ENCODE data around the gene RNF183.
"Not testable (repeated sequence)": the region's sequence is repeated elsewhere in the genome, so short reads cannot be mapped to it uniquely, and the experiment has no call there.

The RNF183 gene

GRCh38 chr9:113274474-113275156, 28.6 kb downstream of the RNF183 start:
- DNase-seq (ENCODE audit: low read depth in 2 of 2): no peak

- DNase-seq (ENCODE audit: low read depth in 2 of 2): no peak
Measured at GRCh38 chr9:113269871-113270270, 33.3 kb downstream of the RNF183 start.

- no peak for DNase-seq (ENCODE audit: low read depth in 2 of 2)
Measured at GRCh38 chr9:113269355-113269754, 33.8 kb downstream of the RNF183 start.

- DNase-seq (ENCODE audit: low read depth in 2 of 2): no peak
Measured at GRCh38 chr9:113267911-113268566, 35.1 kb downstream of the RNF183 start.

GRCh38 chr9:113266174-113266573, 37.0 kb downstream of the RNF183 start:
- DNase-seq (ENCODE audit: low read depth in 2 of 2): no peak

DNA sequence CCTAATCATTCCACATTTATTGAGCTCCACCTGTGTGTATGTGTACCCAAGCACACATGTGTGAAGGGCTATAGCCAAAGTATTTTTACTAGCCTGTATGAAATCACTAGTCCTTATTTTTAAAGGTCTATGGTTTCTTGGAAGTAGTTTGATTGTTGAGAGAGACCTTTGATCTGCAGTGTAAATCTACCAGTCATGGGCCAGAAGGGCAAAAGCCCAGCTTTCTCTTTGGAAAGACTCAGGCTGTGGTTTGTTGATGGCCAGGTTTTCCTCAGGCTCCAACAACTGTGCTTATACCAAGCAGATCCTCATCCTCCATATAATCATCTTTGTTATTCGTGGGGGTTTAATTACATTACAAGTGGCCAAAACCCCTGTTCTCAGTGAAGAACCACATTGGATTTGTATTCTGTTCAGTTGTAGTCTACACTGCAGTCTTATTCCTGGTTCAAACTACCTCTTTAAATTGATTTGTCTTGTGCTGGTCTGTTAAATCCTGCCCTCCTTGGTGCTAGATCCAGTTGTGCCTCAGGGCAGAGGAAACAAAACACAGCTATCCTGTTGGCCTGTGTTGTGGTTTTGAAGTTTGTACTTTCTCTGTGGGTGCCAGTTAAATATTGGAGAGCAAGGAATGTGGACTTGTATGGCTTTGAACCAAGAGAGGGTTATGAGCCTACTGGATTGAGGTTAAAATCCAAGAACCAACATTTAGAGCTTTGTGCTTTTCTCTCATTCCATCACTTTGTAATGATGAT, 41.1 kb downstream of the RNF183 start:
- DNase-seq (ENCODE audit: low read depth in 2 of 2): no peak

- DNase-seq (ENCODE audit: low read depth in 2 of 2): no peak
Measured at GRCh38 chr9:113258282-113258681, 44.9 kb downstream of the RNF183 start.

GRCh38 chr9:113257863-113258262, 45.3 kb downstream of the RNF183 start:
- no peak for DNase-seq (ENCODE audit: low read depth in 2 of 2)

GRCh38 chr9:113255438-113255837, 47.7 kb downstream of the RNF183 start:
- DNase-seq (ENCODE audit: low read depth in 2 of 2): no peak

- DNase-seq (ENCODE audit: low read depth in 2 of 2): no peak
Measured at GRCh38 chr9:113254991-113255390, 48.2 kb downstream of the RNF183 start.

GRCh38 chr9:113250807-113251206, 52.4 kb downstream of the RNF183 start:
- no peak for DNase-seq (ENCODE audit: low read depth in 2 of 2)

DNA sequence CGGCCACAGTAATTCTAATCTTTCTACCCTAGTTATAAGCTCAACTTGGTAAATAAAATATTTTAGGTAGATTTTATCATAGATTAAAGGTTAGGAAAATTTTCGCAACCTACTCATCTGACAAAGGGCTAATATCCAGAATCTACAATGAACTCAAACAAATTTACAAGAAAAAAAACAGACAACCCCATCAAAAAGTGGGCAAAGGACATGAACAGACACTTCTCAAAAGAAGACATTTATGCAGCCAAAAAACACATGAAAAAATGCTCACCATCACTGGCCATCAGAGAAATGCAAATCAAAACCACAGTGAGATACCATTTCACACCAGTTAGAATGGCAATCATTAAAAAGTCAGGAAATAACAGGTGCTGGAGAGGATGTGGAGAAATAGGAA, 53.5 kb downstream of the RNF183 start:
- not testable (repeated sequence) for DNase-seq (ENCODE audit: low read depth in 2 of 2)

GRCh38 chr9:113247640-113248039, 55.5 kb downstream of the RNF183 start:
- no peak for DNase-seq (ENCODE audit: low read depth in 2 of 2)

Data from stimulated activated CD8-positive, alpha-beta memory T cell treated with anti-CD3 and anti-CD28 coated beads, Interleukin-15, amount 100 ng/mL, for 48 hours (primary cell).